Endothelial cell (in vitro differentiated cells): ENCODE data around the gene CEACAM6. TPM values are rescaled to one million over a fixed set of nuclear protein-coding genes. Genes with fewer than 3 reads are reported as not detected.

ENCODE experiments used
- DNase-seq: peaks from one replicate; pipeline ENCODE4 v3.0.0; 2021; ENCODE audit warnings: low spot score
- H3K27ac Mint-ChIP-seq: one replicate; pipeline ENCODE4 v1.8.0; 2021; ENCODE audit warnings: mixed read lengths, inconsistent platforms; ENCODE audit not compliant: unreplicated experiment
- H3K27me3 Mint-ChIP-seq: one replicate; pipeline ENCODE4 v1.8.0; 2021; ENCODE audit warnings: mild to moderate bottlenecking, moderate library complexity, mixed read lengths, inconsistent platforms; ENCODE audit not compliant: unreplicated experiment
- H3K36me3 Mint-ChIP-seq: one replicate; pipeline ENCODE4 v1.8.0; 2021; ENCODE audit warnings: mild to moderate bottlenecking, low read depth, mixed read lengths, inconsistent platforms; ENCODE audit not compliant: unreplicated experiment
- H3K4me1 Mint-ChIP-seq: one replicate; pipeline ENCODE4 v1.8.0; 2021; ENCODE audit warnings: mild to moderate bottlenecking, mixed read lengths, inconsistent platforms; ENCODE audit not compliant: unreplicated experiment
- H3K4me3 Mint-ChIP-seq: one replicate; pipeline ENCODE4 v1.8.0; 2021; ENCODE audit warnings: mild to moderate bottlenecking, mixed read lengths, inconsistent platforms; ENCODE audit not compliant: unreplicated experiment
- H3K9me3 Mint-ChIP-seq: one replicate; pipeline ENCODE4 v1.8.0; 2021; ENCODE audit warnings: mixed read lengths, inconsistent platforms; ENCODE audit not compliant: unreplicated experiment
- total RNA-seq: library from RNA; stranded (reverse); fragmentation: NEBNext Ultra II Directional; extraction: Animal tissue kit (Norgen Biotek cat#: 25700); gene quantifications from one replicate; pipeline ENCODE4 v1.2.1, GENCODE V29; 2021; ENCODE audit not compliant: unreplicated experiment
- TF ChIP-seq, protein P1 (sequence below): fragments of 200-600 bp; sonication (generic); IDR thresholded peaks from one replicate; pipeline ENCODE4 v1.5.0; 2021; ENCODE audit warnings: antibody characterized with exemption; ENCODE audit not compliant: unreplicated experiment

CEACAM6 gene
- total RNA-seq, 1 donor from 2014 or later = not detected

DNA sequence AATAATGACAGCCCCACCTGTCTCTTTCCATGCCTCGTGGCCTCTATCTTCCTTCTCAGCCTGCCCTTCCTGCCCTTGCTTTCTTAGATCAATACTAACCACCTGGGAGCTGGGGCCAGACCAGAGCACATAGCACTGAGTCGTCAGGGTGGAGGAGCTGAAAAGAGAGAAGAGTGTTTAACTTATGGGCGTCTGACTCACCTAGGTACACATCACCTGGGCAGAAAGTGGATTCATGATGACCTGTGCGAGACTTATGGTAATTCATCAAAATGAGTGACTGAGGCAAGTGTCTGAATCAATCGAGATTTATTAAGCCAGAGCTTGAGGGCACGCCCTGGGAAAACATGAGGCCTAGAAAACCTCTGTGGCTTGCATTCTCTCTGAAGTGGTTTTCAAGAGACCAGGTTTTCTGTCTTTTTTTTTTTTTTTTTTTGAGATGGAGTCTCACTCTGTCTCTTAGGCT is 19.2 kb downstream of the CEACAM6 start:
- H3K9me3 Mint-ChIP-seq = no peaks in the 10 kb centered on the region
- no peak overlapping the region for H3K4me3 Mint-ChIP-seq
- no peaks in the 10 kb centered on the region for H3K4me1 Mint-ChIP-seq
- H3K36me3 Mint-ChIP-seq = no peaks in the 10 kb centered on the region
- no peak for DNase-seq
- H3K27me3 Mint-ChIP-seq = no peaks in the 10 kb centered on the region
- H3K27ac Mint-ChIP-seq = no peak overlapping the region
- TF ChIP-seq, protein P1, sequence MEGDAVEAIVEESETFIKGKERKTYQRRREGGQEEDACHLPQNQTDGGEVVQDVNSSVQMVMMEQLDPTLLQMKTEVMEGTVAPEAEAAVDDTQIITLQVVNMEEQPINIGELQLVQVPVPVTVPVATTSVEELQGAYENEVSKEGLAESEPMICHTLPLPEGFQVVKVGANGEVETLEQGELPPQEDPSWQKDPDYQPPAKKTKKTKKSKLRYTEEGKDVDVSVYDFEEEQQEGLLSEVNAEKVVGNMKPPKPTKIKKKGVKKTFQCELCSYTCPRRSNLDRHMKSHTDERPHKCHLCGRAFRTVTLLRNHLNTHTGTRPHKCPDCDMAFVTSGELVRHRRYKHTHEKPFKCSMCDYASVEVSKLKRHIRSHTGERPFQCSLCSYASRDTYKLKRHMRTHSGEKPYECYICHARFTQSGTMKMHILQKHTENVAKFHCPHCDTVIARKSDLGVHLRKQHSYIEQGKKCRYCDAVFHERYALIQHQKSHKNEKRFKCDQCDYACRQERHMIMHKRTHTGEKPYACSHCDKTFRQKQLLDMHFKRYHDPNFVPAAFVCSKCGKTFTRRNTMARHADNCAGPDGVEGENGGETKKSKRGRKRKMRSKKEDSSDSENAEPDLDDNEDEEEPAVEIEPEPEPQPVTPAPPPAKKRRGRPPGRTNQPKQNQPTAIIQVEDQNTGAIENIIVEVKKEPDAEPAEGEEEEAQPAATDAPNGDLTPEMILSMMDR = no peak

DNA sequence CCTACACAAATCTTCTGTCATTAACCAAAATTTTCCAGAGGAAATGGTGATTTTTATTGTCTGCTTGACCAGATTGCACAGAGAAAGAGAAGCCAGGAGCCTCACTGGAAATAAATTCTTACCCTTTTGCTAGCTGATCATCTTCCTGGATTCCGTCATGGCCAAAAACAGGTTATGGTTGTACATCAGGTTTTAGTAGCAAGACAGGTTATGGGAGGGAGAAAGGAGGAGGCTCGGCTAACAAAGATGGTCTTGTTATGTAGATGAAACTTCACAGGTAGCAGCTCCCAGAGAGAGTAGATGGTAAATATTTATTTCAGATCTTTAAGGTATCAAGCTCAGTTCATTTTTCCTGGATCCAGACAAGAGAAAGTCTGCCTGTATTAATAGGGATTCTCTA is 21.4 kb downstream of the CEACAM6 start:
- Mint-ChIP-seq H3K27ac (no peak overlapping the region), H3K27me3 (no peaks in the 10 kb centered on the region), H3K4me3 (no peak overlapping the region), H3K9me3 (no peaks in the 10 kb centered on the region), H3K4me1 (no peaks in the 10 kb centered on the region), H3K36me3 (no peaks in the 10 kb centered on the region)
- TF ChIP-seq, protein P1 = no peak
- DNase-seq = no peak

DNA sequence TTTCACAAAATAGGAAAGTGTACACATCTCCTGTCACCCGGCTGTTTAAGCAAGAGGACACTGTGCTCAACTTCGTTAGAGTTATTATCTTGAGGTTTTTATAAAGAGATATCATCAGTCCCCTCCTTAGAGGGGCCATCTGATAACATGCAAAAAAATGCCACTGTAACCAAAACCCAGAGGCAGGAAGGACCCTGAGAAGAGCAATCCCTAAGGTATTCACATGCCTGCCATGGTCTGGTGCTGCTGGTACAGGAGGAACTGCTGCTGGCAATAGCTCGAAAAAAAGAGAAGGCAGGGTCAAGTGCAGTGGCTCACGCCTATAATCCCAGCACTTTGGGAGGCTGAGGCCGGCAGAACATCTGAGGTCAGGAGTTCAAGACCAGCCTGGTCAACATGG is 28.3 kb downstream of the CEACAM6 start:
- no peak overlapping the region for H3K27ac Mint-ChIP-seq
- DNase-seq = no peak
- H3K9me3 Mint-ChIP-seq = no peaks in the 10 kb centered on the region
- TF ChIP-seq, protein P1 = no peak
- H3K36me3 Mint-ChIP-seq = no peaks in the 10 kb centered on the region
- no peak overlapping the region for H3K4me3 Mint-ChIP-seq
- no peaks in the 10 kb centered on the region for H3K4me1 Mint-ChIP-seq
- H3K27me3 Mint-ChIP-seq = peaks cover 3% of the 10 kb centered on the region

DNA sequence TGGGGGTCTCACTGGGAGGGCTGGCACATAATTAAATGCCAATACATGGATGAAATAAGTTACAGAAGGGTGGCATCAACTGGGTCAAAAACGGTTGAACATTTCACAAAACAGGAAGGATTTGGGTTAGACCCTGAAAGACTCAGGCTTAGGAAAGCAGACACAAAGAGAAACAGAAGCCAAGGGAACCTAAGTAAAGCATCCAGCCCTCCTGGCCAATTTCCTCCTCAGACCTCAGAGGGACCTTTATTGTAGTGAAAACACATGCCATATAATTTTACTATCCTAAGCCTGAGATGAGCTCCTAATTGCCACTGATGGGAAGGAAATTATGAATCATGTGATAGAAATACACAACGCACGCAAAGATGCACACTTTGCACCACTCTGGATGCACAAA is 29.0 kb downstream of the CEACAM6 start:
- DNase-seq = no peak
- H3K27ac Mint-ChIP-seq = no peak overlapping the region
- H3K4me1 Mint-ChIP-seq = no peaks in the 10 kb centered on the region
- H3K36me3 Mint-ChIP-seq = no peaks in the 10 kb centered on the region
- H3K4me3 Mint-ChIP-seq = no peak overlapping the region
- TF ChIP-seq, protein P1 = no peak
- peaks cover 3% of the 10 kb centered on the region for H3K27me3 Mint-ChIP-seq
- no peaks in the 10 kb centered on the region for H3K9me3 Mint-ChIP-seq

DNA sequence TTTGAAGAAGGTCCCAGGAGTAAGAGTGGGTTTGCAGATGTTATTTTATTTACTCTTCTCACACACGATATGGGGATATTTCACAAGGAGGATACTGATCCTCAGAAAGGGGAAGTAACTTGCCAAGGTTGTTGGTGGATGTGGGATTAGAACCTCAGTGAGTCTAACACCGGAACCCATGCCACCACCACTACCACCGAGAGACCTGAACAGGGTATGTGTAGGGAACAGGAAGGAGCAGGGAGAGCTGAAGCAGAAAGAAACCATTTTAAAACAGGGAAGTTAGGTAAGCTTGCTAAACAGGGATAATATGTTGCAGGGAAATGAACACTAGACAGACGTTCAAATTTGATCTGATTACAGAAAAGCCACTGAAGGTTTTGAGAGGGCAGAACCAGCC is 29.4 kb downstream of the CEACAM6 start:
- no peak overlapping the region for H3K27ac Mint-ChIP-seq
- no peaks in the 10 kb centered on the region for H3K4me1 Mint-ChIP-seq
- DNase-seq = no peak
- no peaks in the 10 kb centered on the region for H3K36me3 Mint-ChIP-seq
- no peaks in the 10 kb centered on the region for H3K9me3 Mint-ChIP-seq
- TF ChIP-seq, protein P1 = no peak
- peaks cover 3% of the 10 kb centered on the region for H3K27me3 Mint-ChIP-seq
- no peak overlapping the region for H3K4me3 Mint-ChIP-seq
